ENCODE data around the gene CCDC158.

Gene CCDC158

DNA sequence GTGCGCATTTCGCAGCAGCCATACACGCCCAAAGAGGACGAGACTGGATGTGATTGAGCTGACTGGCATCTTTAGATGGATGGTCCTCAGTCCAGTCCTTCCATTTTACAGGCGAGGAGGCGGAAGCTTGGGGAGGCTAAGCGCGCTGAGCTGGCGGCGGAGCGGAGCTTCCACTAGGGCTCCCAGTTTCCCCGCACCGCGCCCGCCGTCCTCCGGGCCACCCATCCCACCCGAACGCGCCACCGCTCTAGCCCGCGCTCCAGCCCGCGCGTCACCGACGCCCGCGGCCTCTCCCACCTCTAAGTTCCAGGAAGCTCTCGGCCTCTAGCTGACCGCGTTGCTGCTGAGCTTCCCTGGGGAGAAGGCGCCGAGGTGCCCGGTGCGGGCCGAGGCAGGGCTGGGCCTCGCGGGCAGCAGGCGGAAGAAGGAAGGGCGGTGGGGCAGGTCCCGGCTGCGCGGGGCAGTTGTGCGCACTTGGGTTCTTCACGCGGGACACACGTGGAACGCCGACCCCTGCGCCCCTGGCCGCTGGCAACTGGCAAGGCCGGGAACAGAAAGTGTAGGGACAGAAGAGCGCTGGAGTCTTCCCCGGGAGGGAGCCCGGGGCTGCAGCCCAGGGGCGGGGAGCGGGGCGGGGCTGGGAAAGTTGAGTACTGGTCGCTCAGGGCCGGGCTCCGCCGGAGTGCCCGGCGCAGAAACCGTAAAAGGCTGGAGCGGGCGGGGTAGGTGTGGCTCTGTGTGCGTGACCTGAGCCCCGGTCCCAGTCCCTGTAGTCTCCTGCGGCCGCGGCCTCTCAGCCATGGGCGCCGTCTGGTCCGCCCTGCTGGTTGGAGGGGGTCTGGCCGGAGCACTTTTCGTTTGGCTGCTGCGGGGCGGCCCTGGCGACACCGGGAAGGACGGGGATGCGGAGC is 114.7 kb downstream of the CCDC158 start, which contains the start of gene STBD1:
Gene STBD1 (plus strand): TSS at position 763 of the 911 bp plus-strand sequence. CDS start 37 bp downstream, at position 800.
- H3K27ac ChIP-seq = peak within 1 kb of the TSS; percentile 89
- no peak for TF ChIP-seq ZFX (IDR thresholded peaks at IDR 0.05; ENCODE audit: borderline replicate concordance)

DNA sequence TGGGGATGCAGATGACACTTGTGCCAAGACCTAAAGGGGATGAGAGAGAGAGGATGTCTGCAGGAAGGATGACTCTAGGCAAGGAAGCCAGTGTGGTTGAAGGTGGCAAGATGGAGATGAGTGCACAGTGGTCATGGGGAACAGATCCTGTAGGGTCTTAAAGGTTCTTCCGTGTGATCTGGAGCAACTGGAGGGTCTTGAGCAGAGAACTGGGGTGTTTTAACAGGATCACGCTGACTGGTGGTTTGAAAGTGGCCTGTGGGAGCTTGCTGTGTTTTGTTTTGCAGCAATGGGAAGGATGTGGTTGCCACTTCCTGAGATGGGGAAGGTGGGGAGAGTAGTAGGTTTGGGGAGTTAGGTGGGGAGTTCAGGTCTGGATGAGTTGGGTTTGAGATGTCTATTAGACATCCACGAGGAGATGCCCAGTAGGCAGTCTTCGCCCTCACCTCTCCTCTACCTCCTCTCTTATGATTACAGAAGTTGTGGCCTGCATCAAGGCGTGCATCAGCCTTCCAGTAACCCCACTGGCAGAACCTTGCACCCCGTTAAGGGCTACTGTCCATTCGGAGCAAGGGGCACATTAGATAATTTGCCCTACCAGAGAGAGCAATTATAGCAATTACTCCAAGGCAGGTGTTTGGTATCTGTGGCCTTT is 115.8 kb downstream of the CCDC158 start:
- TF ChIP-seq, protein P1, sequence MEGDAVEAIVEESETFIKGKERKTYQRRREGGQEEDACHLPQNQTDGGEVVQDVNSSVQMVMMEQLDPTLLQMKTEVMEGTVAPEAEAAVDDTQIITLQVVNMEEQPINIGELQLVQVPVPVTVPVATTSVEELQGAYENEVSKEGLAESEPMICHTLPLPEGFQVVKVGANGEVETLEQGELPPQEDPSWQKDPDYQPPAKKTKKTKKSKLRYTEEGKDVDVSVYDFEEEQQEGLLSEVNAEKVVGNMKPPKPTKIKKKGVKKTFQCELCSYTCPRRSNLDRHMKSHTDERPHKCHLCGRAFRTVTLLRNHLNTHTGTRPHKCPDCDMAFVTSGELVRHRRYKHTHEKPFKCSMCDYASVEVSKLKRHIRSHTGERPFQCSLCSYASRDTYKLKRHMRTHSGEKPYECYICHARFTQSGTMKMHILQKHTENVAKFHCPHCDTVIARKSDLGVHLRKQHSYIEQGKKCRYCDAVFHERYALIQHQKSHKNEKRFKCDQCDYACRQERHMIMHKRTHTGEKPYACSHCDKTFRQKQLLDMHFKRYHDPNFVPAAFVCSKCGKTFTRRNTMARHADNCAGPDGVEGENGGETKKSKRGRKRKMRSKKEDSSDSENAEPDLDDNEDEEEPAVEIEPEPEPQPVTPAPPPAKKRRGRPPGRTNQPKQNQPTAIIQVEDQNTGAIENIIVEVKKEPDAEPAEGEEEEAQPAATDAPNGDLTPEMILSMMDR (IDR thresholded peaks at IDR 0.05) = no peak
- no peak for TF ChIP-seq ZFX (IDR thresholded peaks at IDR 0.05; ENCODE audit: borderline replicate concordance)
- peak overlapping the region; percentile 89 for H3K27ac ChIP-seq

DNA sequence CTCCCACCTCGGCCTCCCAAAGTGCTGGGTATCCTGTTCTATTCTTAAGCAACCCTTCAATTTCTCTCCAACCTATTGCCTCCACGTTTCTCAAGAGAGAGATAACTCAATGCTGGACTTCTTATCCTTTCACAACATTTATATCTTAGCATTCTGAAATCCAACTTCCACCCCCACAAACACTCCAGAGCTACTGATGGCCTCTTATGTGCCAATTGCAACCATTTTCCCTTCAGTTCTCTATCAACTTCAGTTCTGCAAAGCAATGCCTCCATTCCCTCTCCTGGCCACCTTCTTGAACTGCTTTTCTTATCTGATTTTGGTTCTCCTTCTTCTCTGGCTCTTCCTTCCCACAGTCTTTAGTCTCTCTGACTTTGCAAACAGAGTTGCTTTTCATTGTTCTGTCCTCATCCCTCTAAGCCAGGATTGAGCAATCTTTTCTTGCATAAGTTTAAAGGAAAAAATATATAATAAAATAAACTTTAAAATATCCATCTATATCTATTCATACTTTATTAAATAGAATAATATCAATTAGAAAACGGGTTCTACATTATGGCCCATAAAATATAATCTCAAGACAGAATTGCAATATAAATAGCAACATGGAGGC is 118.0 kb downstream of the CCDC158 start:
- TF ChIP-seq, protein P1 (IDR thresholded peaks at IDR 0.05) = no peak
- TF ChIP-seq ZFX (IDR thresholded peaks at IDR 0.05; ENCODE audit: borderline replicate concordance) = no peak
- H3K27ac ChIP-seq = no peak overlapping the region

DNA sequence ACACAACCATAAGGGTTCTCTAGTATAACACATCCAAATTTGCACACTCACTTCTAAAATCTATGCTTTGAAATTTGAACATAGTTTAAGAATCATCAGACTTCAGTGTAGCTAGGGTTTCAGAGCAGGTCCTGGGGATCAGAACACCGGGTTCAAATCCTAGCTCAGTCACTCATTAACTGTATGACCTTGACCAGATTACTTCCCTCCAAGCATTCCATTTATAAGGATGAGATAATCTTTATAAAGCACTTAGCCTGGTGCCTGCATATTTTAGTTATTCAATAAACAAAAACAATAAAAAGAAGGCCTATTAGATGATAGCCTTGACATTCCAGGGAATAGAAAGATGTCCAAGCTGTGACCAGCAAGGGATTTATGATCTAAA is 119.2 kb downstream of the CCDC158 start:
- no peak for TF ChIP-seq ZFX (IDR thresholded peaks at IDR 0.05; ENCODE audit: borderline replicate concordance)

DNA sequence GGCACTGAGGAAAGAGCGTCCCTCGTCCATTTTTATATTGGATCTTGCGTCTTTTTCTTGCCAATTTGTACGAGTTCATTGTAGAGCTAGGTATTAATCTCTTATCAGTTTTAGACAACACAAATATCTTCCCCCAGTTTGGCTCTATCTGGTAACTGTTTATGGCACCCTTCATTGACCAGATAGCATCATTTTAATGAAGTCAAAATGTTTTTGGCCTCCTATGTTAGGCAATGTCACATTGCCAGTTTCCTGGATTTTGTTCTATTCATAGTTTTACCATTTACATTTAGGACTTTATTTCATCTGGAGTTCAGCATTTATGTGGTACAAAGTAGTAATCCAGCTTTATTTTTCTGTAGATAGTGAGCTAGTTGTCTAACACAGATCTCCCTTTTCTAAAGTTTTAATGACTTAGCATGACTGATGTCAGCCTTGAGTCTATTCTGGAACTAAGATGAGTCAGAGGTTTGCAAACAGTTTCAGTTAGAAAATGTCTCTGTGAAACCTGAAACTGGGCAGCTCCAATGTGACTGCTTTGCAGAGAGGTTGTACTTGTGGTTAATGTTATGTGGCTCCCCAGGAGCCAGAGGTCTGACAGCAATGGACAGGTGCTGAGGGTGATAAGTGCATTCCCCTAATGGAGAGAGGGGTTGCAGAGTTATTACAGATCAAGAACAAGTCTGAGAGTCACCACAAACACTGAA is 119.7 kb downstream of the CCDC158 start:
- TF ChIP-seq, protein P1 (IDR thresholded peaks at IDR 0.05) = no peak
- no peak for TF ChIP-seq ZFX (IDR thresholded peaks at IDR 0.05; ENCODE audit: borderline replicate concordance)
- peak overlapping the region; percentile 61 for H3K27ac ChIP-seq

More for the DNA sequence above, 119.2 kb downstream of the CCDC158 start:
- peak overlapping the region; percentile 61 for H3K27ac ChIP-seq

- no peak overlapping the region for H3K27ac ChIP-seq
- TF ChIP-seq ZFX (IDR thresholded peaks at IDR 0.05; ENCODE audit: borderline replicate concordance) = no peak
- TF ChIP-seq, protein P1 (IDR thresholded peaks at IDR 0.05) = no peak
Measured at GRCh38 chr4:76300012-76300411, 120.9 kb downstream of the CCDC158 start.

DNA sequence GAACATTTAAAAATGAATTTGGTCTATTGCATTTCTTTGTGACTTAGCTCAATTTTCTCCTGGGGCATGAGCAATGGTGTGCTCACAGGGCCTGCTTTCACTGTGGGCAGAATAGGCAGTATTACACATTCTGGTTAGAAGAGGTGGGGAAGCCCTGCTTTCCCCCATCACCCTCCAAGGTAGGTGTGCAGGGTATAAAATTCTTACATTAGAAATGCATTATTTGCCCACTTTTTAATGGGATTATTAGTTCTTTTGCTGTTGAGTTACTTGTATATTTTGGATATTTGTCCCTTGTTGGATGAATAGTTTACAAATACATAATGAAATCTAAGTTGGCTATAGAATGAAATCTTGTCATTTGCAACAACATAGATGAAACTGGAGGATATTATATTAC is 122.7 kb downstream of the CCDC158 start:
- TF ChIP-seq ZFX (IDR thresholded peaks at IDR 0.05; ENCODE audit: borderline replicate concordance) = no peak
- TF ChIP-seq, protein P1 (IDR thresholded peaks at IDR 0.05) = no peak
- no peak overlapping the region for H3K27ac ChIP-seq
